ENCODE results near the gene TUBB2A. TPM values are rescaled to one million over a fixed set of nuclear protein-coding genes. Genes with fewer than 3 reads are reported as not detected.

Gene TUBB2A
- total RNA-seq, 2 experiments from 2014 or later, result 24.8 to 42.1 TPM

GRCh38 chr6:3133515-3133914 lies 23.8 kb downstream of the TUBB2A start:
- H3K4me2 ChIP-seq (ENCODE audit: low read length), result no peak overlapping the region
- H4K20me1 ChIP-seq (ENCODE audit: insufficient read depth, low read length), result no peaks in the 10 kb centered on the region
- POLR2A ChIA-PET, result no interaction called here
- intact Hi-C loops (cut with micrococcal nuclease; ENCODE audit: unreplicated experiment), result no loop called here
- no peak overlapping the region for H3K4me3 ChIP-seq (ENCODE audit: low read depth, low read length, poor library complexity, severe bottlenecking)
- no peaks in the 10 kb centered on the region for H3K79me2 ChIP-seq (ENCODE audit: insufficient read depth, low read depth, low read length)
- no peaks in the 10 kb centered on the region for H3K9me3 ChIP-seq (ENCODE audit: low read length)
- H3K36me3 ChIP-seq (ENCODE audit: insufficient read depth, low read length), result 0 out of 2 replicates have a peak, but pooled peaks cover 4% of the 10 kb centered on the region
- H3K27ac ChIP-seq (ENCODE audit: low read depth, low read length, poor library complexity, severe bottlenecking), result no peak overlapping the region
- no peak for DNase-seq (ENCODE audit: low spot score)
- H3K9me2 ChIP-seq (ENCODE audit: insufficient read depth, low read length), result no peaks in the 10 kb centered on the region
- no peak overlapping the region for H2AFZ ChIP-seq (ENCODE audit: low read length)
- TF ChIP-seq CTCF (conservative IDR thresholded peaks at IDR 0.05; ENCODE audit: low read length), result no peak
- TF ChIP-seq EZH2phosphoT487 (IDR thresholded peaks at IDR 0.05; ENCODE audit: borderline replicate concordance, low read depth, low read length), result no peak
- CTCF ChIA-PET (ENCODE audit: unreplicated experiment), result no interaction called here
- H3K4me1 ChIP-seq (ENCODE audit: insufficient read depth, low read length, poor library complexity, severe bottlenecking), result peaks cover 3% of the 10 kb centered on the region
- BruUV-seq (replicated peaks), result no TSS peak

- intact Hi-C loops (cut with micrococcal nuclease; ENCODE audit: unreplicated experiment), result no loop called here
- H3K4me1 ChIP-seq (ENCODE audit: insufficient read depth, low read length, poor library complexity, severe bottlenecking), result no peaks in the 10 kb centered on the region
- no peaks in the 10 kb centered on the region for H3K79me2 ChIP-seq (ENCODE audit: insufficient read depth, low read depth, low read length)
These were observed 25.6 kb downstream of the TUBB2A start for GRCh38 chr6:3131695-3132094.

More at GRCh38 chr6:3131695-3132094, 25.6 kb downstream of the TUBB2A start:
- CTCF ChIA-PET (ENCODE audit: unreplicated experiment), result no interaction called here
- Histone ChIP-seq H3K4me3 (ENCODE audit: low read depth, low read length, poor library complexity, severe bottlenecking) (no peak overlapping the region), H2AFZ (ENCODE audit: low read length) (no peak overlapping the region), H3K9me3 (ENCODE audit: low read length) (no peaks in the 10 kb centered on the region), H3K4me2 (ENCODE audit: low read length) (no peak overlapping the region), H3K9me2 (ENCODE audit: insufficient read depth, low read length) (no peaks in the 10 kb centered on the region), H3K27ac (ENCODE audit: low read depth, low read length, poor library complexity, severe bottlenecking) (no peak overlapping the region), H3K36me3 (ENCODE audit: insufficient read depth, low read length) (no peaks in the 10 kb centered on the region), H4K20me1 (ENCODE audit: insufficient read depth, low read length) (no peaks in the 10 kb centered on the region)
- no peak for TF ChIP-seq CTCF (conservative IDR thresholded peaks at IDR 0.05; ENCODE audit: low read length)
- TF ChIP-seq EZH2phosphoT487 (IDR thresholded peaks at IDR 0.05; ENCODE audit: borderline replicate concordance, low read depth, low read length), result no peak
- no TSS peak for BruUV-seq (replicated peaks)
- no peak for DNase-seq (ENCODE audit: low spot score)
- POLR2A ChIA-PET, result interaction anchor here (0.6 kb wide), 1 partner anchor 26 kb away, joined by 4 read pairs; no protein-coding TSS in a partner anchor

All from OCI-LY7 (cell line).